H9 (cell line): ENCODE results near the gene LGALS3. TPM values are rescaled to one million over a fixed set of nuclear protein-coding genes. Genes with fewer than 3 reads are reported as not detected.

Experiments
- DNase-seq: peaks from one replicate; pipeline ENCODE4 v3.0.0-alpha.2; 2017
- H2AFZ ChIP-seq: one replicate; pipeline ENCODE4 v1.6.1; 2013; ENCODE audit warnings: mild to moderate bottlenecking, low read length, control low read depth, moderate library complexity
- H2AK5ac ChIP-seq: 2 replicates; pipeline ENCODE4 v1.6.1; 2013; ENCODE audit warnings: low read length, control low read depth, mixed read lengths; ENCODE audit not compliant: insufficient read length
- H2BK120ac ChIP-seq: one replicate; pipeline ENCODE4 v1.6.1; 2013; ENCODE audit warnings: low read depth, mild to moderate bottlenecking, low read length, control low read depth, inconsistent platforms; ENCODE audit not compliant: poor library complexity, severe bottlenecking
- H2BK12ac ChIP-seq: 2 replicates; pipeline ENCODE4 v1.6.1; 2013; ENCODE audit warnings: low read length, control low read depth, mixed read lengths, low read depth; ENCODE audit not compliant: insufficient read length
- H2BK15ac ChIP-seq: 2 replicates; pipeline ENCODE4 v1.6.1; 2013; ENCODE audit warnings: low read depth, low read length, control low read depth
- H2BK20ac ChIP-seq: one replicate; pipeline ENCODE4 v1.6.1; 2013; ENCODE audit warnings: low read depth, mild to moderate bottlenecking, low read length, control low read depth, inconsistent platforms; ENCODE audit not compliant: poor library complexity, severe bottlenecking
- H2BK5ac ChIP-seq: 2 replicates; pipeline ENCODE4 v1.6.1; 2013; ENCODE audit warnings: low read length, control low read depth, mixed read lengths; ENCODE audit not compliant: insufficient read length
- H3K14ac ChIP-seq: 2 replicates; pipeline ENCODE4 v1.6.1; 2013; ENCODE audit warnings: low read length, control low read depth; ENCODE audit not compliant: insufficient read depth
- H3K18ac ChIP-seq: 2 replicates; pipeline ENCODE4 v1.6.1; 2013; ENCODE audit warnings: low read depth, mild to moderate bottlenecking, mixed read lengths, low read length, control low read depth; ENCODE audit not compliant: insufficient read length
- H3K23ac ChIP-seq: 2 replicates; pipeline ENCODE4 v1.6.1; 2013; ENCODE audit warnings: low read length, control low read depth, mixed read lengths, low read depth; ENCODE audit not compliant: insufficient read length
- H3K23me2 ChIP-seq: 2 replicates; pipeline ENCODE4 v1.6.1; 2013; ENCODE audit warnings: low read depth, mild to moderate bottlenecking, mixed read lengths, low read length, control low read depth; ENCODE audit not compliant: insufficient read length, poor library complexity, severe bottlenecking
- H3K27ac ChIP-seq: 2 replicates; pipeline ENCODE4 v1.5.1; 2013; ENCODE audit warnings: low read length, control low read depth, mixed read lengths, low read depth; ENCODE audit not compliant: insufficient read length
- H3K27me3 ChIP-seq: 2 replicates; pipeline ENCODE4 v1.6.1; 2013; ENCODE audit warnings: low read length, control low read depth, inconsistent platforms; ENCODE audit not compliant: insufficient read depth
- H3K4ac ChIP-seq: 2 replicates; pipeline ENCODE4 v1.6.1; 2013; ENCODE audit warnings: low read depth, mild to moderate bottlenecking, control low read depth, inconsistent platforms, low read length, moderate library complexity
- H3K4me1 ChIP-seq: 2 replicates; pipeline ENCODE4 v1.6.1; 2013; ENCODE audit warnings: low read length, control low read depth, inconsistent platforms; ENCODE audit not compliant: insufficient read depth
- H3K4me2 ChIP-seq: 2 replicates; pipeline ENCODE4 v1.6.1; 2013; ENCODE audit warnings: low read length, control low read depth, mixed read lengths; ENCODE audit not compliant: insufficient read length, insufficient read depth
- H3K56ac ChIP-seq: 2 replicates; pipeline ENCODE4 v1.6.1; 2013; ENCODE audit warnings: low read depth, mild to moderate bottlenecking, mixed read lengths, low read length, control low read depth; ENCODE audit not compliant: insufficient read length
- H3K79me1 ChIP-seq: 2 replicates; pipeline ENCODE4 v1.6.1; 2013; ENCODE audit warnings: low read depth, mild to moderate bottlenecking, moderate library complexity, low read length, control low read depth, inconsistent platforms; ENCODE audit not compliant: insufficient read depth, poor library complexity, severe bottlenecking
- H3K79me2 ChIP-seq: 2 replicates; pipeline ENCODE4 v1.6.1; 2013; ENCODE audit warnings: low read length, control low read depth, inconsistent platforms; ENCODE audit not compliant: insufficient read depth
- H3K9ac ChIP-seq: 2 replicates; pipeline ENCODE4 v1.6.1; 2013; ENCODE audit warnings: low read length, control low read depth, mixed read lengths; ENCODE audit not compliant: insufficient read length; ENCODE audit errors: extremely low read depth
- H3K9me3 ChIP-seq: one replicate; pipeline ENCODE4 v1.6.1; 2013; ENCODE audit warnings: low read depth, low read length, inconsistent platforms; ENCODE audit not compliant: control insufficient read depth
- H3T11ph ChIP-seq: one replicate; pipeline ENCODE4 v1.6.1; 2013; ENCODE audit warnings: mild to moderate bottlenecking, low read length, control low read depth, inconsistent platforms
- H4K20me1 ChIP-seq: one replicate; pipeline ENCODE4 v1.6.1; 2013; ENCODE audit not compliant: control insufficient read depth, insufficient read length, insufficient read depth
- H4K5ac ChIP-seq: 2 replicates; pipeline ENCODE4 v1.6.1; 2013; ENCODE audit warnings: low read depth, mild to moderate bottlenecking, mixed read lengths, low read length, control low read depth; ENCODE audit not compliant: insufficient read length
- H4K8ac ChIP-seq: replicated peaks from 2 replicates; pipeline ENCODE4 v1.6.1; 2013; ENCODE audit warnings: low read length, control low read depth, mixed read lengths, low read depth; ENCODE audit not compliant: insufficient read length
- H4K91ac ChIP-seq: 2 replicates; pipeline ENCODE4 v1.6.1; 2013; ENCODE audit warnings: low read depth, mild to moderate bottlenecking, moderate library complexity, mixed read lengths, low read length, control low read depth; ENCODE audit not compliant: insufficient read length
- H3K27ac Mint-ChIP-seq, 3 experiments: 2 replicates in 2 of 3; 3 replicates in 1 of 3; pipeline ENCODE4 v1.8.0; 2020 to 2021; ENCODE audit warnings: mixed read lengths in 3 of 3, mild to moderate bottlenecking in 1 of 3, moderate library complexity in 1 of 3
- H3K27me3 Mint-ChIP-seq: 2 replicates; pipeline ENCODE4 v1.8.0; 2021; ENCODE audit warnings: low read depth, mild to moderate bottlenecking, moderate library complexity, mixed read lengths
- H3K36me3 Mint-ChIP-seq, 3 experiments: 2 replicates in 2 of 3; 3 replicates in 1 of 3; pipeline ENCODE4 v1.8.0; 2020 to 2021; ENCODE audit warnings: low read depth in 3 of 3, mixed read lengths in 3 of 3; ENCODE audit not compliant: insufficient read depth in 1 of 3
- H3K4me1 Mint-ChIP-seq, 2 experiments: 2 replicates each; pipeline ENCODE4 v1.8.0; 2020; ENCODE audit warnings: mixed read lengths in 2 of 2
- H3K4me3 Mint-ChIP-seq, 2 experiments: 2 replicates in 1 of 2; 3 replicates in 1 of 2; pipeline ENCODE4 v1.8.0; 2020 to 2021; ENCODE audit warnings: mild to moderate bottlenecking in 2 of 2, mixed read lengths in 2 of 2, moderate library complexity in 1 of 2
- H3K9me3 Mint-ChIP-seq, 2 experiments: 2 replicates in 1 of 2; 3 replicates in 1 of 2; pipeline ENCODE4 v1.8.0; 2020; ENCODE audit warnings: mild to moderate bottlenecking in 2 of 2, mixed read lengths in 2 of 2, moderate library complexity in 1 of 2
- CTCF ChIP-seq: fragments of 200-600 bp; sonication (generic); conservative IDR thresholded peaks from 3 replicates; pipeline ENCODE4 v1.8.0; 2021; ENCODE audit warnings: antibody characterized with exemption, mild to moderate bottlenecking
- WGBS: extraction: QIAGEN DNeasy Blood & Tissue Kit; methylation state at CpG from one replicate; pipeline ENCODE4 v1.1.7; 2013; ENCODE audit warnings: missing lambda C conversion rate, low lambda C conversion rate, mixed read lengths; ENCODE audit not compliant: insufficient read length; ENCODE audit errors: extremely low coverage; 5-methylcytosine and 5-hydroxymethylcytosine counted together
- total RNA-seq: library from RNA; stranded (reverse); gene quantifications from 2 replicates; pipeline ENCODE4 v1.2.1, GENCODE V29; 2021

LGALS3 gene
- total RNA-seq, 1 experiment from 2014 or later, result 4.0 TPM

- WGBS, result no CpG with 5 or more reads among the region's 3 CpGs
Observed at GRCh38 chr14:55141825-55142224, 12.8 kb downstream of the LGALS3 start.

More at GRCh38 chr14:55141825-55142224, 12.8 kb downstream of the LGALS3 start:
- Histone ChIP-seq H2AK5ac (no peak overlapping the region), H3K27ac (no peak overlapping the region), H3K23ac (no peak overlapping the region), H3K23me2 (no peaks in the 10 kb centered on the region), H2BK120ac (no peak overlapping the region), H4K91ac (no peak overlapping the region), H3K9ac (no peak overlapping the region), H4K20me1 (no peaks in the 10 kb centered on the region), H3K79me2 (no peaks in the 10 kb centered on the region), H3K4ac (no peak overlapping the region), H2AFZ (no peak overlapping the region), H3T11ph (no peak overlapping the region), H3K9me3 (no peaks in the 10 kb centered on the region), H4K5ac (no peak overlapping the region), H3K4me1 (no peaks in the 10 kb centered on the region), H3K79me1 (no peaks in the 10 kb centered on the region), H2BK15ac (no peak overlapping the region), H4K8ac (no peak overlapping the region), H3K27me3 (no peaks in the 10 kb centered on the region; the same call in 1 of the 2 replicates), H3K14ac (no peak overlapping the region), H3K56ac (no peak overlapping the region), H2BK5ac (no peak overlapping the region), H3K18ac (no peak overlapping the region), H2BK12ac (no peak overlapping the region), H2BK20ac (no peak overlapping the region), H3K4me2 (no peak overlapping the region)
- Mint-ChIP-seq H3K4me1 (no peaks in the 10 kb centered on the region), H3K4me3 (no peak overlapping the region), H3K27ac (no peak overlapping the region), H3K36me3 (peaks cover 20 to 42% (median 37%) of the 10 kb centered on the region in 3 experiments), H3K9me3 (no peaks in the 10 kb centered on the region), H3K27me3 (no peaks in the 10 kb centered on the region)
- DNase-seq, result no peak
- TF ChIP-seq CTCF, result no peak
